Psoas muscle (tissue), 8 donors: ENCODE measurements around the gene HIBADH. TPM values are rescaled to one million over a fixed set of nuclear protein-coding genes. Genes with fewer than 3 reads are reported as not detected.
"Not testable (repeated sequence)": the region's sequence is repeated elsewhere in the genome, so short reads cannot be mapped to it uniquely, and the experiment has no call there.

Experiments
- ATAC-seq, 4 donors: fragments of 200-7000 bp; cut with Tn5 transposase; one replicate each; pipeline ENCODE4 v1.9.1; 2020; ENCODE audit warnings: moderate library complexity in 3 of 4, mild to moderate bottlenecking in 2 of 4
- DNase-seq, 2 donors: peaks; one replicate each; pipeline ENCODE4 v3.0.0-alpha.2; 2020
- H3K27ac ChIP-seq: fragments of 200-600 bp; one replicate; pipeline ENCODE4 v1.8.0; 2022
- H3K27me3 ChIP-seq, 3 donors: fragments of 200-600 bp in 1 of 3; one replicate each; pipeline versions ENCODE4 v1.6.1 to v1.8.0; 2013 to 2022; ENCODE audit warnings: low read length in 2 of 3, mild to moderate bottlenecking in 2 of 3, moderate library complexity in 1 of 3; ENCODE audit not compliant: insufficient read depth in 3 of 3
- H3K36me3 ChIP-seq, 2 donors: fragments of 200-600 bp in 1 of 2; one replicate each; pipeline versions ENCODE4 v1.6.1 to v1.8.0; 2013 to 2022; ENCODE audit warnings: low read depth in 1 of 2, mild to moderate bottlenecking in 1 of 2, moderate library complexity in 1 of 2; ENCODE audit not compliant: insufficient read depth in 1 of 2
- H3K4me1 ChIP-seq: fragments of 200-600 bp; one replicate; pipeline ENCODE4 v1.8.0; 2022
- H3K4me3 ChIP-seq: fragments of 200-600 bp; one replicate; pipeline ENCODE4 v1.8.0; 2022; ENCODE audit warnings: mild to moderate bottlenecking
- H3K9me3 ChIP-seq: fragments of 200-600 bp; one replicate; pipeline ENCODE4 v1.8.0; 2022
- CTCF ChIP-seq: fragments of 200-600 bp; IDR thresholded peaks from one replicate; pipeline ENCODE4 v1.8.0; 2022; ENCODE audit warnings: antibody characterized with exemption
- WGBS, 3 donors: extraction: QIAGEN DNeasy Blood & Tissue Kit; methylation state at CpG; one replicate each; pipeline versions ENCODE4 v1.1.6 to v1.1.7; 2013; 5-methylcytosine and 5-hydroxymethylcytosine counted together
- intact Hi-C, 2 donors: fragments of 100-400 bp; cut with DNase I; formaldehyde crosslinking; loops; one replicate each; pipeline versions ENCODE4 v1.11.0 to v1.14.2; 2022
- polyA plus RNA-seq, 3 donors: library from polyadenylated mRNA; stranded (reverse); fragments of 200-250 nt; gene quantifications; one replicate each; pipeline ENCODE4 v1.2.3, GENCODE V29; 2013
- total RNA-seq, 4 donors: library from RNA; stranded (reverse); fragmentation: NEBNext Ultra II Directional in 2 of 4; extraction: Animal tissue kit (Norgen Biotek cat#: 25700) in 2 of 4; gene quantifications; one replicate each; pipeline versions ENCODE4 v1.2.1 to v1.2.4, GENCODE V29; 2021 to 2023
- donor health status: healthy with polysubstance abuse.
- donor health status: DM: no; HTN: no; CAD: no; lungs with moderate emphysema.
- donor health status: Bipolar disorder and iron deficiency.
- donor health status: healthy.
- donor health status: DM: yes; HTN: yes; CAD: no.
- donor health status: DM: no; HTN: no; CAD: no.
- donor health status: DM: no; HTN: no; CAD: no.
- donor health status: DM: yes; HTN: yes; CAD: no.

HIBADH gene
- total and polyA plus RNA-seq, 7 donors = 25.2 to 67.7 (median 44.5) TPM

DNA sequence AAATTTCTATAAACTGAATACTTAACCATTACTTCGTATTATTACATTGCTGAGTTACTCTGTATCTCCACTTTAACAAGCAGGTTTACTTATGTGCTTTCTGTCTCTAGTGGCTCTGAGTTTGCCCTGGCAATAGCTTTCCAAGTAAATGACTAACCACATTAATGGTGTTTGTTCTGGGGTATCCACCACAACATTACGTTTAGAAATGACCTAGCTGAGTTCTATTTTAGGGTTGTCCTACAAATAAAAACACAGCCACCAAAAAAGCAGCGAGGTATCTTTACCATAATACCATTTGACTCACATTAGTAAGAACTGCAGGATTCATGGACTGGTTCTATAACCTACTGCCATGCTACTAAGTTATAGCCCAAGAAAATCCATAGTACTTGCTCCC, 83.1 kb downstream of the HIBADH start:
- Histone ChIP-seq H3K4me3 (no peak overlapping the region), H3K9me3 (no peaks in the 10 kb centered on the region), H3K36me3 (no peaks in the 10 kb centered on the region), H3K27ac (no peak overlapping the region), H3K27me3 (no peaks in the 10 kb centered on the region), H3K4me1 (no peaks in the 10 kb centered on the region)
- ATAC-seq (peak in 2 of 4 donors; percentile 11 to 45), DNase-seq (no peak)
- no peak for TF ChIP-seq CTCF
- intact Hi-C loops = loop anchor here (5.0 to 10.0 kb wide), 3 partner anchors 345 to 382 kb away; no protein-coding TSS in a partner anchor
- WGBS, 3 donors = 53 to 71% (median 56%) methylated on average over 3 of the region's 3 CpGs

DNA sequence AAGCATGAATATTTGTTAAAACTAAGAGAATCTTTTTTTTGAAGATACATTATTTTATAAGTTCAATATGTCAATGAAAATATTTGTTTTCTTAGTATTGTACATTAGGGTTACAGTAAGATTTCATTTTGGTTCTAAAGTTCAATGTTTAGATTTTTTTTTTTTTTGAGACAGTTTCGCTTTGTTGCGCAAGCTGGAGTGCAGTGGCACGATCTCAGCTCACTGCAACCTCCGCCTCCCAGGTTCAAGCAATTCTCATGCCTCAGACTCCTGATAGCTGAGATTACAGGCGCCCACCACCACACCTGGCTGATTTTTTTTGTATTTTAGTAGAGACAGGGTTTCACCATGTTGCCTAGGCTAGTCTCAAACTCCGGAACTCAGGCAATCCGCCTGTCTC, 84.5 kb downstream of the HIBADH start:
- H3K9me3 ChIP-seq, H3K36me3 ChIP-seq, ATAC-seq, DNase-seq, H3K4me3 ChIP-seq, H3K4me1 ChIP-seq, H3K27ac ChIP-seq, H3K27me3 ChIP-seq: not testable (repeated sequence)
- intact Hi-C loops = loop anchor here (5.0 to 10.0 kb wide), 3 partner anchors 343 to 381 kb away; no protein-coding TSS in a partner anchor
- WGBS, 3 donors = 91 to 93% (median 91%) methylated on average over 7 of the region's 7 CpGs

GRCh38 chr7:27576360-27576944, 86.2 kb downstream of the HIBADH start:
- intact Hi-C loops = loop anchor here (5.0 to 10.0 kb wide), 3 partner anchors 342 to 379 kb away; no protein-coding TSS in a partner anchor
- DNase-seq (no peak), ATAC-seq (peak in 3 of 4 donors; percentile 40 to 80 (median 42))
- H3K27me3 ChIP-seq = no peaks in the 10 kb centered on the region
- WGBS, 3 donors = 86 to 95% (median 87%) methylated on average over 3 of the region's 3 CpGs
- H3K4me1 ChIP-seq = no peaks in the 10 kb centered on the region
- no peak overlapping the region for H3K27ac ChIP-seq
- TF ChIP-seq CTCF = peak; percentile 75
- no peaks in the 10 kb centered on the region for H3K9me3 ChIP-seq
- no peaks in the 10 kb centered on the region for H3K36me3 ChIP-seq
- no peak overlapping the region for H3K4me3 ChIP-seq

GRCh38 chr7:27575613-27576012, 87.1 kb downstream of the HIBADH start:
- Histone ChIP-seq H3K27me3 (no peaks in the 10 kb centered on the region), H3K4me3 (no peak overlapping the region), H3K9me3 (no peaks in the 10 kb centered on the region), H3K36me3 (no peaks in the 10 kb centered on the region), H3K4me1 (no peaks in the 10 kb centered on the region), H3K27ac (no peak overlapping the region)
- intact Hi-C loops = loop anchor here (5.0 to 10.0 kb wide), 3 partner anchors 341 to 378 kb away; no protein-coding TSS in a partner anchor
- ATAC-seq (no peak), DNase-seq (no peak)
- 72 to 77% (median 74%) methylated on average over 3 of the region's 3 CpGs for WGBS, 3 donors
- no peak for TF ChIP-seq CTCF

- DNase-seq (no peak), ATAC-seq (no peak)
- no peaks in the 10 kb centered on the region for H3K9me3 ChIP-seq
- H3K4me1 ChIP-seq = no peaks in the 10 kb centered on the region
- H3K27me3 ChIP-seq = no peaks in the 10 kb centered on the region
- H3K36me3 ChIP-seq = no peaks in the 10 kb centered on the region
- no peak overlapping the region for H3K27ac ChIP-seq
- no peak overlapping the region for H3K4me3 ChIP-seq
- no peak for TF ChIP-seq CTCF
- intact Hi-C loops = no loop called here
Measured at GRCh38 chr7:27569106-27569505, 93.6 kb downstream of the HIBADH start.
